GM04503 (cell line): ENCODE measurements around the gene SORCS1.

Source experiments
- DNase-seq: peaks from one replicate; pipeline ENCODE4 v3.0.0-alpha.2; 2012; ENCODE audit warnings: low read depth

Gene SORCS1

GRCh38 chr10:106534441-106534840 is 630.1 kb downstream of the SORCS1 start:
- no peak for DNase-seq

GRCh38 chr10:106528702-106529101 is 635.8 kb downstream of the SORCS1 start:
- DNase-seq = no peak

GRCh38 chr10:106525835-106526234 is 638.7 kb downstream of the SORCS1 start:
- no peak for DNase-seq
